Measurements from ENCODE around the gene KREMEN2.

DNA sequence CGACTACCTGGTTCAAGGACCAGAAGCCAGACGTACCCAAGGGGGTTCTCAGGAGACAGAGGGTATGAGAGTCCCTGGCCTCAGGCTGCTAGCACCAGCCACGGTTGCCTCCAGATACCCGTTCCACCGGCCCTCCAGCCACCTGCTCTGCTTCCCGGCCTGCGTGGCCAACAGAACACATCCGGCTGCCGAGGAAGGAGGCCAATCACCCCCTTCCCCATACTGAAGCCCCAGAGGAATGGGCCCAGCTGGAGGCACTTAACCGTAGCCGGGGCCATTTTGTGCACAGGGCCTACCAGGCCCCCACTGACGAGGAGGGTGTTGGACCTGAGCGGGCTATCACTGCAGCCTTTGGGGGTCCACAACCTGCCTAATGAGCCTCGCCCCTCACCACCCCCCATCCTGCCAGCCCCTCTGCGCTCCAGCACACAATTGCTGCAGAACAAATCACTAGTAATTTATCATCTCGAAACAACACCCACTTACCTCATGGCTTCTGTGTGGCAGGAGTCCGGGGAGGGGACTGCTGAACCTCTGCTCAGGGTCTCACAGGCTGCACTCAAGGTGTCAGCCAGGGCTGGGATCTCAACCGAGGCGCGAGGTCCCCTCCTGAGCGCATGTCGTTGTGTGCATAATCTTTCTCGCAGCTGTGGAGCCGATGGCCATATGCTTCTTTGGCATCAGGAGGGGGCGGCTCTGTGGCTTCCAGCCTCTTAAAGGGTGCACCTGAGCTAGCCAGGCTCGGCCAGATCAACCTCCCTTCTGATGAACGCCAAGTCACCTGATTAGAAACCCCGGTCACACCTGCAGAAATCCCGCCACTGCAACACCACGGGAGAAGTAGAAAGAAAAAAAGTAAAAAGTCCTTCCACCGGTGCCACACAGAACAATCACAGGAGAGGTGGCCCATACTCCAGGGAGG, 10.1 kb upstream of the KREMEN2 start:
- TF ChIP-seq, protein P1, sequence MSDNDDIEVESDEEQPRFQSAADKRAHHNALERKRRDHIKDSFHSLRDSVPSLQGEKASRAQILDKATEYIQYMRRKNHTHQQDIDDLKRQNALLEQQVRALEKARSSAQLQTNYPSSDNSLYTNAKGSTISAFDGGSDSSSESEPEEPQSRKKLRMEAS (IDR thresholded peaks at IDR 0.05), result no peak
- TF ChIP-seq ZBTB7A (IDR thresholded peaks at IDR 0.05; ENCODE audit: low read depth), result no peak
- no peak for TF ChIP-seq RAD21 (IDR thresholded peaks at IDR 0.05; ENCODE audit: low read depth)
- no peak for TF ChIP-seq TAF1 (IDR thresholded peaks at IDR 0.05; ENCODE audit: low read depth)
- TF ChIP-seq EP300 (IDR thresholded peaks at IDR 0.05; ENCODE audit: borderline replicate concordance), result no peak
- TF ChIP-seq YY1 (IDR thresholded peaks at IDR 0.05; ENCODE audit: low read depth), result no peak
